Urothelium cell line (cell line): ENCODE data around the gene GRM7.

Experiments
- DNase-seq: peaks from one replicate; pipeline ENCODE4 v3.0.0; 2011; ENCODE audit warnings: low spot score, mixed read lengths
- FAIRE-seq: peaks from 2 replicates; lab custom pipeline; 2011; peaks lifted over from hg19 to GRCh38; lab: Jason Lieb, UNC

The GRM7 gene

DNA sequence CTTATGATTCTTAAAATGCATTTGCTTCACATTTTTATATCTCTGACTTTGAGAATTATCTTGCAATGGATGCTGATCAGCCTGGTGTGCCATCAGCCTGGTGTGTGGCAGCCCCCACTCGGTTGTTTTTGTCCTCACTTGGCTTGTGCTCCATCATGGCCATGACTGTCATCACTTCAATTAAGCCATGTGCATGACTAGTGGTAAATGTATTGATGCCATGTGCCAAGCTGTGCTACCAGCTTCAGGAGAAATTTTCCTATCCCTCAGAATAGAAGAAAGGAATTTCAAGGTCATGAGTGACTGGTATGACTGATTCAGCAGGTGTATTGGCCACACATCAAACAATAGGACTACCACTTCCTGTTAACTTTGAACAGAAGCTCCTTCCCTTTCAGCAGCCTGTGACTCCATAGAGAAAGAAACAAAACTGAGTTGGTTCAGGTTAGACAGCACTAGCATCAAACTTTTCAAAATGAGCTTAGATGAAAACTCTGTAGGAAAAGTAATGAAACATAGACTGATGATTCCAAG, 251.7 kb downstream of the GRM7 start:
- DNase-seq, result peak; percentile 25
- no peak for FAIRE-seq

DNA sequence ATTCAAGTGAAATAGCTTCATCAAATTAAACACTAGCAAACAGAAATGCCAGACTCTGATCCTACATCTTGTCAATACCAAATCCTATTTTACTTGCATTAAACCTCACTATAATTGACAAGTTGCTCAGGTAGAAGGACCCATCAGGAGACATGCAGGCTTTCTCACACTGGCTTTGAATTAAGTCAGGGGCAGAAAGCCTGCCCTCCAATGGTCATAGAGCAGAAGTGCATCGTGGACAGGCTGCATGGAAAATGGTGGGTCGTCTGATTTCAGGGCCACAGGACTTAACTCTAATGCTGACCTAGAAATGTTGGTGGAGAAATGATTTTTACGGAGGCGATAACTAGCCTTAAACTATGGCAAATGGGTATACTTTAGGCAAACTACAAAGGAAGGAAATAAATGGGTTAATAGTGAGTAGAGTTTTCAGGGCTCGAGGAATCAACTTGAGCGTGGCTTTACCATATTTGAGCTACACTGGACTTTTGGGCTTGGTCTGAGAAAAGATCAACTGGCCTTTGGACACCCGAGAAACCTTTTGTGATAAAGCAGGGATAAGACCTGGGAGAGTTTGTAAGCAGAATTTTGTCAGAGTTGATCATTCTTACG, 283.9 kb downstream of the GRM7 start:
- no peak for FAIRE-seq
- DNase-seq, result peak; percentile 39

DNA sequence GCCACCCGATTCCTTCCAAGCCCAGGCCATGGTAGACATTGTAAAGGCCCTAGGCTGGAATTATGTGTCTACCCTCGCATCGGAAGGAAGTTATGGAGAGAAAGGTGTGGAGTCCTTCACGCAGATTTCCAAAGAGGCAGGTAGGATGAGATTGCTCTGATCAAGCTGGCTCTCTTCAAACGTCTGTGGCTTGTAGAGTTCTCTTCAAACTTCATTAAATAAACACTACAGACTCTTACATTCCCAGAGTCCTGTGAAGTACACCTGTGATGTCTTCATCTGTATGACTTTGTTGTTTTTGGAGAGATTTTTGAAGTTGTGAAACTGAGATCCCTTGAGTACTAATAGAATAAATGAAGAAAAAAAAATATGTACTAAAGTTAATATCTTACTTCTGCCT, 285.6 kb downstream of the GRM7 start:
- DNase-seq, result no peak
- no peak for FAIRE-seq

DNA sequence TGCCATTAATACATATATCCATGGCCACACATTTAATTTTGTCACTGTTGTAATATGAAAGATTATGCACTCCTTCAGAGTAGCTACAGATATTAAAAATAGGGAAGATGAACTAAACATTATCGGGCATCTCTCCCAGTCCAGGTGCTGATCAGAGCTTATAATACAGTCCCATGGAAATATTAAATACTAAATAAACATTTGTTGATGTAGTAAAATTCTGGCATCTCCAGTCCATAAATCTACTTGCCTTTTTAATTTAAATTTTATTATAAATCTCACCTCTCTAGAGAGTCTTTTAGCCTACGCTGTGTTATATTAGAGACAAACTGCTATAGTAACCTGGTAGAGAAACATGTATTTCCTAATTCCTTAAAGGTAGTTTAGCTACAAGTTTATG, 297.6 kb downstream of the GRM7 start:
- no peak for DNase-seq
- no peak for FAIRE-seq

DNA sequence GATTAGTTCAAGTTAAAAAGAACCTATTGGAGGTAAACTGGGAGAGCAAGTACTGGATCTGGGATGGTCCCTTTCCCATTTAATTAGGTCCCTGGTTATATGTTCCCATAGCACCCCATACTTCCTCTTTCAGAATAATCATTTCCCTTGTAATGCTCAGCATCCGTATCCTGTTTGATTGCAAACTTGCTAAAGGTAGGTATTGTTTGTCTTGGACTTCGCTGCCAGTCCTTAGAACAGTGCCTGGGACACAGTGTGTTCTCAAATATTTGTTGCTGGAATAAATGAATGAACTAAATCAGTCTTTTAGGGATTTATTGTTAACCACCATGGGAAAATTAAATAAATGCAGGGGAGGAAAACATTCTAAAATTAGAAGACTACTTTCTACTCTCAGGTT, 299.8 kb downstream of the GRM7 start:
- FAIRE-seq, result no peak
- no peak for DNase-seq

DNA sequence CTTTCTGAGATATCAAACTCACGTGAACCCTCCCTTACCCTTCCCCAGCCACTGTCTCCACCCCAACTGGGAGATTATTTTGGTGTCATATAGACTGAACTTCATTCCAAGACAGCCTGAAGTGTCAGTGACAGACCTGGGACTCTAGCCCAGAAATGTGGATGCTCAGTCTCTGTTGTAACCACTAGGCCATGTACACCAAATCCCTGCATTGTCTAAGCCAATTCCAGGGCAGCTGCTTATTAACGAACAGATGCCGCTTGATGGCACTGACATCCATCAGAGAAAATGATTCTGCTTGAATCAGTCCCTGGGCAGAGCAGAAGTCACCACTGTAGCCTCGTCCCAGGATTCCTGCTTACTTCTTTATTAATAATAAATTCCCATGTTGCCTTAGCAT, 305.5 kb downstream of the GRM7 start:
- FAIRE-seq, result no peak
- DNase-seq, result no peak

DNA sequence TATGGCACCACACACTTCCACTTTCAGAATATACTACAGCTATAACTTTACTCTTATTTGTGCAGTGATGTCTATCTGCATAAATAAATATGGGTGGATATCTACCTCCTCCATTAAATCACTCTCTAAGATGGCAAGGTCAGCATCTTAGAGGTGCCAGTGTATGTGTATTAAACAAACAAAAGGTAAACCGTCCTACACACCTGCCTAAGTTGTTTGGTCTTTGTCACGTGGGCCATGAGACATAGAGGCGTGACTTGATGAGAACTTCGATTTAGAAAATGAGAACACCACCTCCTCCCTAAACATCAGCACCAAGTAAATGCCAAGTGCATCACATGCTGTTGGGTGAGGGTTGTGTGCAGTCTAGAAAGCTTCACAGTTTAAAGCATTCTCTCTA, 310.6 kb downstream of the GRM7 start:
- no peak for DNase-seq
- FAIRE-seq, result no peak

DNA sequence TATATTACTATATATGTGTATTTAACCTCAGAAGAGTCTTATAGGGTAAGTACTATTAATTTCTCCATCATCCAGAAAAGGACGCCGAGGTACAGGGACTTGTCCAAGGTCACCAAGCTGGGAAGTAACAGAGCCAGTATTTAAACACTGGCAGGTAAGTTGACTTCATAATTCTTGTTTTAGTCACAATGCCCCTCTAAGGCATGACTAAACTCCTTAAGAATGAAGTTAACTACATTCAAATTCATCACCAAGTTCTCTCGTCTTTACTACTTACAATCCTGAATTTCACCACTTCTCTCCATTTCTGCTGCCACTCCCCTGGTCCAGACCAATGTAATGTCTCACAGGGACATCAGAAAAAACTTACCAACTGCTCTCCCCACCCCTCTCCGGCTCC, 312.1 kb downstream of the GRM7 start:
- DNase-seq, result no peak
- no peak for FAIRE-seq

DNA sequence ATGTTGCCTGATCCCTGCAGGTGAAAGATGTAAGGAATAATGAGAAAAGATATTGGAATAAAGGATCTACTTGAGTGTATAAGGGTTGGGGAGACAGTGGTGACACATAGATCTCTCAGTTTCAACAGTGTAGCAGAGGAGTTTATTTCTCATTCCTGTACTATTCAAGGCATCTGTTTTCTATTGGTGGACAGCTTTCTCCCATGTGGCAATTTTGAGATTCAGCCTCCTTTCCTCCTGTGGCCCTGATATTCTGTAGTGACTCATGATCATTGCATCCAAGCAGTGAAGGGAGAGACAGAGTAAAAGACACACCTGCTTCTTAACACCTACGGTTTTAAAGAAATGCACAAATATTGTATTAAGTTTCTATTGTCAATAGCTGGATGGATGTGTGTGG, 327.6 kb downstream of the GRM7 start:
- DNase-seq (no peak), FAIRE-seq (no peak)

DNA sequence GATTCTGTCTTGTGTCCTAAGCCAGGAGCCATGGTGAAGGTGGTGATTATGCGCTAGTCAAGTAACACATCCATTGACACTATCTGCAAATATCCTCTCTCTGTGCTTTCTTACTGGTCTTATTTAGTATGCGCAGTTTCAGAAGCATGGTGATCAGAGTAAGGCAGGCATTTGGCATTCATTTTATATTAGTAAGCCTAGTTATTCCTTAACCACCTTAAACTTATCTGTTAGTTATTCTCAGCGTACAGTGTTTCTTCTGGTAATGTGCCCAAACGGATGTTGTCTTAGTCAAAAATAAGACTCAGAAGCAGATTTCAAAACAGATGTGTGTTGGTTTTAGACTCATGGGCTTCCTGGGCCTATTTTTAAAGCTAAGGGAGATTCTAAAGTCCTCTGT, 329.2 kb downstream of the GRM7 start:
- DNase-seq (no peak), FAIRE-seq (no peak)

DNA sequence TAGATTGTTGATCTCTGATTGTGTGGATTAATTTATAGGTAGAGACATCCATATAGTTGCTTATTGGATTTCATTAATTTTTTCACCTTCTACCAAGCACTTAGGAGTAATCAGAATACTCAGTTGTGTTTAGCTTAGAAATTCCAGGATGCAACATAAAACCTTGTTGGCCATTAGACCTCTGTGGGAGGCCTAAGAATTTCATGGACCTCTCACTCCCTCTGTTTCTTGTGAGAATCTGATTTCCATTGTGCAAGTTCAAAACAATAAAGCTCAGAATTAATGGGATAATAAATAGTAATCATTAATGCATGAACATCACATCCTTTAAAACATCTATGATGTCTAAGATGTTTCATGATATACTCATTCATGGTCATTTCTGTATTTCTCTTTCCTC, 332.4 kb downstream of the GRM7 start:
- FAIRE-seq (no peak), DNase-seq (no peak)

DNA sequence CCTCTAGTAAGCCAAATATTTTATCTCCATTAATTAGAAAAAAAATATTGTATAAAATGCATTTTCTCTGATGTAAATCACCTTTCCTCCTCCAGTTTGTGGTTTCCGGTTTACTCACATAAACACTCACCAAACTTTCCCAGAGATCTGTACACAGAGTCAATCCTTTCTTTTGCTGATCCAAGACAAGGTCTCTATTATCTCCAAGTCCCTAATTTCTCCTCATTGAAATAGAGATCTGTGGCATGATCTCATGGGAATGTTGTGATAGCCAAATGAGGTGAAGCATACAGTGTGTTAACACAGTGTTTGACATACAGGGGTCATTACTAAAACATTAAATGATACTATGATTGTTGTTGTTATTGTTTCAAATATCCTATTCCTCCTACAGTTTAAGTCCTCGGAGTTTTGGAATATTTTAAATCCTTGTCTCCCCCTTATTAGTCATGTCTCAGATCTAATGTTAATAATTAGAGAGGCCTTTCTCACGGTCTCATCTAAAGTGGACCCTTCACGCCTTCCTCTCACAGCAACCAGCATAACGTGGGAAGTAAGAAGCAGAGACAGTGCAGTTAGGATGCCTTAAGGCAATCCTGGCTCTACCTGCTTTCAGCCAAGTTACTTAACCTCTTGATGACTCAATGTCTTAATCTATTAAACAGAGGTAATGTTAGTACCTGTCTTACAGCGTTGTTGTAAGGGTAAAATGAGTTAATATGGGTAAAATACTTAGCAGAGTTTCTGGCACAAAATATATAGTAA, 333.3 kb downstream of the GRM7 start:
- DNase-seq (no peak), FAIRE-seq (no peak)

DNA sequence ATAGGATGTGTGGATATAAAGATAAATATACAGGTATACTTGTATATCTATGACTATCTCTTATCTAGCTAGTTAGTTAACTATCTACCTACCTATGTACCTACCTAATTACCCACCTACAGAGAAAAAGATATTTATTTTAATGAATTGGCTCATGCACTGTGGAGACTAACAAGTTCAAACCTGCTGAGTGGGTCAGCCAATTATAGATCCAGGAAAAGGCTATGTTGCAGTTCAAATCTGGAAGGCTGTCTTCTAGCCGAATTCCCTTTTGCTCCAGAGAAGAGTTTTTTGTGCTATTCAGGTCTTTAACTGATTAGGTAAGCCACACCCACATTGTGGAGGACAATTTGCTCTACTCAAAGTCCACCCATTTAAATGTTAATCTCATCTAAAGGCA, 335.0 kb downstream of the GRM7 start:
- DNase-seq (no peak), FAIRE-seq (no peak)

DNA sequence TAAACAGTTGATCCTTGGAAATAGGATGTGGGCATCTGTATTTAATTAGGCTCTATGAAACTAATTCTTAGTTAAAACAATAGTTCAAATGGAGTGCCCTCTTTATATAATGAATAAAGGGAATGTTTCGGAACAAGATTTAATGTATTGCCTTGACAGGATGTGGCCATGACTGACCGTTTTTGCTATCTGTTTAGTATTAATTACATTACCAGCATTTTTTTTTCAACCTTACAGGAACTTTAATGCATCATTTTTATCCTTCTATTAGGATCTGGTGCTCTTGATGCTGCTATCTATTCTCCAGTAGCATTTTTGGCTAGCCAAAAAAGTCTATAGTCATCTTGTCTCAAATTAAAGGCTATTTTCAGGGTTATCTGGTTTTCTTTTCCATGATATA, 340.9 kb downstream of the GRM7 start:
- DNase-seq, result no peak
- no peak for FAIRE-seq

DNA sequence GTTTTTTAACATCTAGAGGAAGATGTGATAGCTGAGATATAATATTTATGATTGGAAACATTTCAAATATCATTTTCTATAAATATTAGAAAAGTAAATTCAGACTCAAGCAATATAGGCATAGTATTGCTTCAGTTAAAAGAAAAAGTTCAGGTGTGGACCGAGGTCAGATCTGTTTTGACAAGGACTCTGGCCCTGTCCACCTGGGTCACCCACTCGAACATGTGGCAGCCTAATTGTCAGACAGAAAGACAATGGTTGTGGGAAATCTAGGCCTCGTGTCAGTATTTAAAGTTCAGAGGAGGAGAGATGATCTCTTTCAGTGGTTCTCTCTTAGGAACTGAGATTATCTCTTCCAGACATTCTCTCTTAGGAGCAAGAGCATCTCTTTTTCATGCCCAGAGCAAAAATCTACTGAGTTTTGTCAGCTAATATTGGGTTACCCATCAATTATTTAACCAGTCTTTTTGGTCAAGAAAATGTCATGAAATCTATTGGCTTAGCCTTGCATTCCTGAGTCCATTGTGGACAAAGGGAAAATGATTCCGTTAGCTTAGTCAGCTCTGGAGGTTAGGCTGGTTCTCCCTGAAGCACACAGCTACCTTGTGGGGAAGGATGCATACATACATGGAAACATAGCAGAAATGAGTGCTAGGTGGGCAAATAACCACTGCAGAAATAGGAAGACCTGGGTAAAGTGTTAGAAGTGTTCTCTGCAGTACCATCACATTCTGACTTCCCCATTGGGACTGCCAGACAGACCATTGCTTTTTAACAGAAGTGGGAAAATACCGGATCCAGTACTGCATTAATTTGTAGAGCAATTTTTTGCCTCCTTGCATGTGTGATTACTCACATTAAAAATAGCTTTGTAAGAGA, 343.3 kb downstream of the GRM7 start:
- DNase-seq (no peak), FAIRE-seq (no peak)

DNA sequence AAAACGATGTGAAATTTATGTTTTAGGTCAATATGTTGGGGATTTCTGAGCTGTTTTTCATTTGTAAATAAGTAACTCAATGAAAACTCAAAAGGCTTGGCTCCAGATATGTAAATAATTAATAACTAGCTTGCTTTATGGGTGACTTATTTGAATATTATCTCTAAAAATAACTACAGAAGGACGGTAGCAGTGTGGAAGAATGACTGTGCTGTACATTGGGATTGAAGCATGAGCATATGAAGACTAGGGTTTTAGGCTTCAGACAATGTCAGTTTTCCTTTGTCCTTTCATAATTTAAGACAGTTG, 343.9 kb downstream of the GRM7 start:
- DNase-seq, result no peak
- no peak for FAIRE-seq

DNA sequence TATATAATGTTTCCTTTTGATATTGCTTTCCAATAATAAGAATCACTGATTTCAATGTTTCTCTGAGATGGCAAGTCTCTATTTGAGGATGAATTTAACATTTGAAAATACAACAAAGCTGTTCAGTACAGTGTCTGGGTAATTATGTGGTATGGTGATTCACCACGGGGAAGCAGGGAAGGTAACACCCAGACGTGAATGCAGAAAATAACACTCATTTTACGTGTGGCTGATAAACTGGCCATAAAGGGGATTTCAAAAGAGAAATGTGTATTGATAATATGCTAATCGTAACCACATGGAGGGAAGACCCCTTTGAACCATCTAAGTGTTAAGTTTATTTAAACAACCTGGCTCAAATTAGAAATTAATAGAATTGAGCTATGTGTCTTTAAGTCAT, 344.6 kb downstream of the GRM7 start:
- FAIRE-seq (no peak), DNase-seq (peak; percentile 16)

DNA sequence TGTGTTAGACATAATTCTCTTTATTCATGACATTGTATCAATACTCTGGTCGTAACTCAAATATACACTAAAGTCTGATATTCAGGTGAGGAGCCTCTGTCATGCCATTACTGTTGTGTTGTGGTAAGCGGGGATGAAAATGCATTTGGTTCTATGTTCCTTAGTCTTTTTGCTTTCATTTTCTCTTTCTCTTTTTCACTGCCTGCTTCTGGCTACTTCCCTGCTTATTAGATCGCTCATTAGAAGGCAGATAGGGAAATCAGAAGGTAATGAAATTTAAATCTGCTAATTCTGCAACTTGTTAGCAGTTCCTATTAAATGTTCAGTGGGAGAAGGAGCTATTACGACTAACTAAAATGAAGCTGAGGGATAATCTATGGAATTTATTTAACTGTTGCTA, 345.0 kb downstream of the GRM7 start:
- FAIRE-seq, result no peak
- no peak for DNase-seq

DNA sequence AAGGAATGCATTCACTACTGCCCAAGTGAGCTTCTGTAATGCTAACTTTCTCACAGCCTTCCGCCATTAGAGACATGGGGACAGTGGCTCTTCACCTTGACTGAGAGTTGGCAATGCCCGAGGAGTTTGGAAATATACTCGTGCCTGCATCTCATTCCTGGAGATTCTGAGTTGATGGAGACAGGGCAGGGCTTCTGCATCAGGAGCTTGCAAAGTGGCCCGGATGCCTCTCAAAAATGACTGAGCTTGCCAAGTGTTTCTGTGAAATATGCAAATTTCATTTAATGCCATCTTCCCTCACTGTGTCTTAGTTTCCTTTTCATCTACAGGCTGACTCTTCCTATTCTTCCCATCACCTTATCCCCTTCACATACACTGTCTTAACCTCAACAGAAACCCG, 346.2 kb downstream of the GRM7 start:
- no peak for FAIRE-seq

DNA sequence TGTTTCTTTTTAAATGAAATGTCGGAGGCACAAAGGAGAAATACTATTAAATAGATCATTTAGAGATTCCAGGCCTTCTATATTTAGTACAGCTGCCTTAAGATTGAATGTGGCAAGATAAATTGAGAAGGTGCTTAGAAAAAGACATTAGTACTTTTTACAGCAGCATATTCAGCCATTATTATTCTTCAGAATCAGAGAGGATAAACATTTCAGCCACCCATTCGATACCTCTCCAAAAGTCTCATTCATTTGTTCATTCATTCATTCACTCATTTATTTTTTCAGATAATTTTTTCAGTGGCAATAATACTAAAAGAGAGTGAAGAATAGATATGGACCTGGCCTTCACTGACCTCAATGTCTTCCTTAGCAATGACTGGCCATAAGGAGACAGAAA, 347.0 kb downstream of the GRM7 start:
- no peak for FAIRE-seq
- DNase-seq, result no peak

More for the DNA sequence above, 346.2 kb downstream of the GRM7 start:
- no peak for DNase-seq

DNA sequence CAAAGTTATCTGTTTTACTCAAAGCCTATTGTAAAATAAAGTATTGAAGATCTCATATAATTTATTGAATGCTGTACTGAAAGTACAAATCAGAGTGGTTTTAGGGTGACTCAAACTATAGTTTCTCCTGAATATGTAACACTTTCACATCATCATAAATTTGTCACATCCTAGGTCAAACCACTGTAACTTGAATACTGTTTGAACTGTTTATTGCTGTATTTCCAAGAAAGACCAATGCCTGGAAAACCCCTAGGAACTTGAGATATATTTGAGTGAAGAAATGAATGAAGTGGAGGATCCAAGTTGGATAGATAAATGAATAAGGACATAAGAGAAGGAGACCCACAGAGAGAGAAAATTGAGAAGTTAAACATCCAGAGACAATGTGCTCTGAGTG, 348.2 kb downstream of the GRM7 start:
- FAIRE-seq, result no peak

DNA sequence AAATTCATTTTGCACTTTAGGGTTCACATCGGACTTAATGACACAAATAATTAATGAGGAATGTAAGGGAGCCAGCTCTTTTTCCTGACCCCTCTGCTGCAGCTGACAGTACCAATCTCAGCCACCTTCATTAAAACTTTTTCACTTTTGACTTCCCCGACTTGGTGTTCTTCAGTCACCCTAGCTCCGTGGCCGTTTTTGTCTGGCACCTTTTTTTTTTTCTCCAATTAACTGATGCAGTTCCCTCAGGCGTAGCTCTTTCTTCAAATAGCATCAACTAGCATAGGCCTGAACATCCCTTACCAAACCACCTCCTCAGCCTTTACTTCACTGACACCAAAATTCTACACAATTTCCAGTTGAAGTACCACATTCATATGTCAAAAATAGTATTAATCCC, 350.8 kb downstream of the GRM7 start:
- DNase-seq (no peak), FAIRE-seq (no peak)

More for the DNA sequence above, 348.2 kb downstream of the GRM7 start:
- DNase-seq, result no peak
